PFSK-1 (cell line): Measurements from ENCODE around the gene SLC38A10.

ENCODE experiments used
- POLR2AphosphoS5 ChIP-seq: IDR thresholded peaks from 2 replicates; pipeline ENCODE4 v1.6.1; 2012; ENCODE audit warnings: low read depth, mild to moderate bottlenecking, control low read depth, low read length, moderate library complexity
- REST ChIP-seq, 2 experiments: IDR thresholded peaks; 2 replicates each; pipeline versions ENCODE4 v1.6.1 to v1.8.0; 2011 to 2012; ENCODE audit warnings: low read depth in 2 of 2, low read length in 2 of 2, control low read depth in 1 of 2, inconsistent platforms in 1 of 2, mild to moderate bottlenecking in 1 of 2, moderate library complexity in 1 of 2; ENCODE audit not compliant: insufficient read depth in 1 of 2
- SIN3A ChIP-seq: IDR thresholded peaks from 2 replicates; pipeline ENCODE4 v1.6.1; 2012; ENCODE audit warnings: mild to moderate bottlenecking, low read length, moderate library complexity, borderline replicate concordance; ENCODE audit not compliant: insufficient read depth
- TAF1 ChIP-seq: IDR thresholded peaks from 2 replicates; pipeline ENCODE4 v1.6.1; 2012; ENCODE audit warnings: low read length, control low read depth, borderline replicate concordance; ENCODE audit not compliant: insufficient read depth

GRCh38 chr17:81197409-81197795 lies 97.7 kb downstream of the SLC38A10 start:
- no peak for TF ChIP-seq REST (IDR thresholded peaks at IDR 0.05; ENCODE audit: insufficient read depth in 1 of 2, low read depth in 2 of 2, low read length in 2 of 2)
- TF ChIP-seq POLR2AphosphoS5, result no peak
- no peak for TF ChIP-seq SIN3A
- TF ChIP-seq TAF1, result no peak
